HG03095 (cell line): ENCODE measurements around the gene ANXA9.

Experiments
- ATAC-seq: cut with Tn5 transposase; IDR thresholded peaks from one replicate; pipeline ENCODE4 v1.9.1; 2021; ENCODE audit warnings: moderate library complexity; ENCODE audit not compliant: unreplicated experiment

The ANXA9 gene

DNA sequence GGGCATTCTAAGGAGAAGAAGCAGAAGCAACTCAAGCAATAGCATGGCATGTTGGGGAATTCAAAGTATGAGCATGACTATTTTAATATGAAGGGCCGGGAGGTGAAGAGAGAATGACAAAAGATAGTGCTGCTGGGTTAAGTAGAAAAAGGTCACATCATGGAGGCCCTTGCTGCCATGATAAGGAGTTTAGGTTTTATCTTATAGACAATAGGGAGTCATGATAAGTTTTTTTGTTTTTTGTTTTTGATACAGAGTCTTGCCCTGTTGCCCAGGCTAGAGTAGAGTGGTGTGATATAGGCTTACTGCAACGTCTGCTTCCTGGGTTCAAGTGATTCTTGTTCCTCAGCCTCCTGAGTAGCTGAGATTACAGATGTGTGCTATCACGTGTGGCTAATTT is 57.4 kb downstream of the ANXA9 start:
- ATAC-seq, result no peak

DNA sequence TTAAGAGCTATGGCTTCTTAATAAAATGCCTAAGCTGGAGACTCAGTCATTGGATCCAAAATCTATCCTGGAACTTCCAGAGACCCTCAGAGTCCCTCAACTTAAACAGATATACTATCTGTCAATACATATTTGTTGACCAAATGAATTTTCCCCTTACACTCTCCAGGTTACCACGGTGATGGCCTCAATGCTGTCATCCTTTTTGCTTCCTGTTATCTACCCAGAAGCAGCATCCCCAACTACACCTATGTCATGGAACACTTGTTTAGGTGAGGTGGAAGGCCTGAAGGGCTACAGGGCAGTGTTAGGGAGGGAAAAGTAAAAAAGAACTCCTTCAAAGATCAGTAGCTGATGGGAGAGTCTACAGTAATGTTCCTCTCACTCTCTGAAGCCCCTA is 61.1 kb downstream of the ANXA9 start:
- ATAC-seq, result no peak
